ENCODE results near the gene SPRN.
A peak's percentile ranks its signal among the peaks of the same experiment; 100 is the strongest.
"Not testable (repeated sequence)": the region's sequence is repeated elsewhere in the genome, so short reads cannot be mapped to it uniquely, and the experiment has no call there.

SPRN gene

DNA sequence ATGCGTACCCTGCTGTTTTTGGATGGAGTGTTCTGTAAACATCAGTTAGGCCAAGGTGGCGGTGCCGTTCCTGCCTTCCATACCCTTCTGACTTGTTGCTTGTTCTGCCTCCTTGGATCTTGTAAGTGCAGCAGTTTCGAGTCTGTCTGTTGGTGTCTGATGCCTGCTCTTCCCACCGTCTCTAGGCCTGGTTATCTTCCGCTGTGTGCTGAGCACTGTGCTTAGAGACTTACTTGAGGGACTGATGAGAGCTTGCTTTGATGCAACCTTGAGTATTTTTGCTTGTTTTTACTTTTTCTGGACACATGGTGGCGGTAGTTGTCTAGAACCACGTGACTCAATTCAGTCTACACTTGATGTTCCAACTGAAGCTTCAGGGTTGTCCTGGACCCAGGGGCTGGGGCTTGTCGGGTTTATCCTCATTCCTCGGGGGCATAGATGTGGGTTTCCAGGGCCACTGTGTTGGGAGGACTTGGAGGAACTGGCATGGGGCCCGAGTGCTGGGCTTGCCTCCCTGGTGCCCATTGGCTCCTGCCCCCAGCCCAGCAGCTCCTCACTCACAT, 14.4 kb upstream of the SPRN start:
- TF ChIP-seq, protein P1, sequence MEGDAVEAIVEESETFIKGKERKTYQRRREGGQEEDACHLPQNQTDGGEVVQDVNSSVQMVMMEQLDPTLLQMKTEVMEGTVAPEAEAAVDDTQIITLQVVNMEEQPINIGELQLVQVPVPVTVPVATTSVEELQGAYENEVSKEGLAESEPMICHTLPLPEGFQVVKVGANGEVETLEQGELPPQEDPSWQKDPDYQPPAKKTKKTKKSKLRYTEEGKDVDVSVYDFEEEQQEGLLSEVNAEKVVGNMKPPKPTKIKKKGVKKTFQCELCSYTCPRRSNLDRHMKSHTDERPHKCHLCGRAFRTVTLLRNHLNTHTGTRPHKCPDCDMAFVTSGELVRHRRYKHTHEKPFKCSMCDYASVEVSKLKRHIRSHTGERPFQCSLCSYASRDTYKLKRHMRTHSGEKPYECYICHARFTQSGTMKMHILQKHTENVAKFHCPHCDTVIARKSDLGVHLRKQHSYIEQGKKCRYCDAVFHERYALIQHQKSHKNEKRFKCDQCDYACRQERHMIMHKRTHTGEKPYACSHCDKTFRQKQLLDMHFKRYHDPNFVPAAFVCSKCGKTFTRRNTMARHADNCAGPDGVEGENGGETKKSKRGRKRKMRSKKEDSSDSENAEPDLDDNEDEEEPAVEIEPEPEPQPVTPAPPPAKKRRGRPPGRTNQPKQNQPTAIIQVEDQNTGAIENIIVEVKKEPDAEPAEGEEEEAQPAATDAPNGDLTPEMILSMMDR (IDR thresholded peaks at IDR 0.05; ENCODE audit: low read depth, low read length, missing control alignments): no peak

DNA sequence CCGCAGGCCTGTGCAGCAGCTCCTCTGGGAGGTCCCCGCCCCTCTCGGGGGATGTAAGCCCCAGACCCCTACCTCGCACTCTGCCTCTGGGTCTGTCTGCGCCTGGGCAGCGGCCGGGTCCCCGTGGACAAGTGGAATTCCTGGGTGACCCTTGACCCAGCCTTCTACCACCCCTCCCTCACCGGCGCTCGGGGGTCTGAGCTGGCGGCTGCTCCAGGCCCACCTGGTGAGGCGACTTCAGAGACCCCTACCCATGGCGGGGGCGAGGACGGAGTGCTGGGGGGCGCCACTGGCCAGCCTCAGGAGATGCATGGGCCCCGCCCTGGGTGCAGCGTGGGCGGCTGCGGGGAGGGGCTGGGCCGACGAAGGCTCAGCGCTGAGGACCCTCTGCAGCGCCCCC, 8.4 kb upstream of the SPRN start:
- DNase-seq (ENCODE audit: low read depth); H3K4me3 ChIP-seq (ENCODE audit: low read depth, low read length); in situ Hi-C loops (cut with HindIII; ENCODE audit: low sequenced_read_pairs): not testable (repeated sequence)

More for the DNA sequence above, 14.4 kb upstream of the SPRN start:
- DNase-seq (ENCODE audit: low read depth): no peak
- in situ Hi-C loops (cut with HindIII; ENCODE audit: low sequenced_read_pairs): no loop called here
- no peak overlapping the region for H3K4me3 ChIP-seq (ENCODE audit: low read depth, low read length)

DNA sequence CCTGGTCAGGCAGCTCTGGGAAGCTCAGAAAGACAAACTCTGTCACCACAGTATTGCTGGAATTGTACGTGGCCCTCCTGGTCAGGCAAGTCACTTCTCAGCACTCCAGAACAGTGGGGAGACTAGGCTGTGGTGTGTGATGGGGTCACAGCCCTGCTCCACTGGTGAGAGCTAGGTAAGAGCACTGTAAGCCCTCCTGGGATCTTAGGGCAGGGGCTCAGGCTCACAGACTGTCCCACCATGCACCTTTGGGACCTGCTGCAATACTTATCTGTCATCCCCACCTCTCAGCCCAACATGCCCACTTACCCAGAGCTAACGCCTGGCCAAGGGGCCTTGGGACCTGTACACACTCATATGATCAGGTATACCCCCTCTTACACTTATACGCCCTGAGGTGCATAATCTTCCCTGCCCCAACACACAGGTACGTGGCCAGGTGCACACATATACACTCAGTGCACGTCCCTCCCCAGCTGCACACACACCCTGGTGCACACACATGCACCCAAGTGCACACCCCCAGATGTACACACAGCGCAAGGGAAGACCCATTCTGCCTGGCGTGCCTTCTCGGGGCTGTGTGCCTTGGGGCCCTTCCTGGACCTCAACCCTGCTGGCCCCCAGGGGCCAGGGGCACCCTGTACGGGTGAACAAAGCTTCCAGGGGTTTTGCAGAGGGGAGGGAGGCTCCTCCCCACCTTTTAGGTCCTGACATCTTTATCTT, 7.6 kb upstream of the SPRN start:
- in situ Hi-C loops (cut with HindIII; ENCODE audit: low sequenced_read_pairs); DNase-seq (ENCODE audit: low read depth); H3K4me3 ChIP-seq (ENCODE audit: low read depth, low read length): not testable (repeated sequence)

DNA sequence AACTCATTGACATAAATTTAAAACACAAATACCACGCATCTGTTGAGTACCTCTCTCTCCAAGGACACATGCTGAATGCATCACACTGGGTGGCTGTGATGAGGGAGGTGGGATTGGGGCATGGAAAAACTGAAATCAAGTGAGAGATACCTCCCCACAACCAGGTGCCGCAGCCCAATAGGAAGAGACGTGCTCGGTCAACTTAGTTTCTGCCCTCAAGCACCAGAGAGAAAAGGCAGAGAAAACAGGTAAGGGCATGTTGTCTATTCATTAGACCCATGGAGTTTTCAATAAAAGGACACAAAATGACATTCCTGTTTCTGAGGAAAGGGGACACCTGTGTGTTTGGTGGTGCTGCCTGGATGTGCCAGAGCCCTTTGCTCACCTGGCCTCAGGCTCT, 5.1 kb upstream of the SPRN start:
- in situ Hi-C loops (cut with HindIII; ENCODE audit: low sequenced_read_pairs); DNase-seq (ENCODE audit: low read depth): not testable (repeated sequence)

DNA sequence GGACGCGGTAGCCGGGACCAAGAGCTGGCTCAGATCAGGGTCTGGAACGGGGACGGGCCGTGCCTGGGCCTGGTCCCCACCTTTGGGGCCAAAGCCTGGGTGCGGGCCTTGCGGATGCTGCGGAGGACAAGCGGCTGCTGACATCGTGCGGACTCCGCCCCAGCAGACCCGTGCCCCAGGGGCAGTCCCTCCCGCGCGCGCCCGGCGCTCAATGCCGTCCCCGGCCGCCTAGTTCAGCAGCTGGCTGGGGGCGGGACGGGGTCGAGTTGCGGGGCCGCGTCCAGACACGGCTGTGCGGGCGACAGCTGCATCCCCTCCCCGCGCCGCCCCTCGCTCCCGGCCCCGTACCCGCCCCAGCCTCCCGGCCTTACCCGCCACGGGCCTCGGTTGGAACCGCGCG, 323 bp downstream of the SPRN start:
- in situ Hi-C loops (cut with HindIII; ENCODE audit: low sequenced_read_pairs); DNase-seq (ENCODE audit: low read depth): not testable (repeated sequence)

More for the DNA sequence above, 5.1 kb upstream of the SPRN start:
- H3K4me3 ChIP-seq (ENCODE audit: low read depth, low read length): not testable (repeated sequence)

DNA sequence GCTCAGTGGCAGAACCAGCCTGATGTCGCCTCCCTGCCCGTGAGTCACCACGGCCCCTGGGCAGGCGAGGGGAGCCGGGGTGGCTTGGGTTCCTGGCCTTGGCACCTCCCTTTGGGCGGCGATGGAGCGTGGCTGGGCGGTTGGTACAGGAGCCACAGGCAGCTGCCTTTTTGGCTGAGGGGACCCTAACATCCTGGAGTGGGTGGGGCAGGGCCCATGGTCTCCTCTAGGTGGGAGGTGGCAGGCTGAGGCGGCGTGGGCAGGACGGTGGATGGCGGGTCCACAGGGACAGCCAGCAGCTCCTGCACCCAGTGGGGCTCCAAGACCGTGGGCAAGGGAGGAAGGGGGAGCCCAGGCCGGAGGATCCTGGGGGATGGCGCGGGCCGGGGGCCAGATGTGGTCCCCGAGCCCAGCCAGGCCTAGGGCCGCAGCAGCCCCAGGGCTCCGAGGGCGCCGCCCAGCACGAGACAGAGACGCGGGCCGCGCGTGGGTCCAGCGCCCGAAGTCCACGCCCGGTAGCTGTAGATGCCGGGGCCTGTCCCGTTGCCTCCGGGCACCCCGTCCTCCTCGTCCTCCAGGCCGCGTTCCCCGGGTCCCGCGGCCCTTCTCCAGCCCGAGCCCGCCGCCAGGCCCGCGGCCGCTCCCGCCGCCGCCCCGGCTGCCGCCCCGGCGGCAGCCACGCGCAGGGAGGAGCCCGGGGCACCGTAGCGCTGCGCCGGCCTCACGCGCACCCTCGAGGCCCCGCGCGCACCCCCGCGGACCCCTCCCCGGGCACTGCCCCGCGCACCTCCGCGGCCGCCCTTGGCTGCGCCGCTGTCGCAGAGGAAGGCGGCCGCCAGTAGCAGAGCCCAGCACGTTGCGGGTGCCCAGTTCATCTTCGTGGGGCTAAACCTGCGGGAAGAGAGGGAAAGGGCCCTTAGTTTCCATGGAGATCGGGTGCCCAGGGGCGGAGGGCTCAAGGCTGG, 1.3 kb downstream of the SPRN start:
- in situ Hi-C loops (cut with HindIII; ENCODE audit: low sequenced_read_pairs): no loop called here
- TF ChIP-seq, protein P1 (IDR thresholded peaks at IDR 0.05; ENCODE audit: low read depth, low read length, missing control alignments): no peak
- H3K4me3 ChIP-seq (ENCODE audit: low read depth, low read length): peak overlapping the region; percentile 15
- DNase-seq (ENCODE audit: low read depth): no peak

More for the DNA sequence above, 323 bp downstream of the SPRN start:
- not testable (repeated sequence) for H3K4me3 ChIP-seq (ENCODE audit: low read depth, low read length)

DNA sequence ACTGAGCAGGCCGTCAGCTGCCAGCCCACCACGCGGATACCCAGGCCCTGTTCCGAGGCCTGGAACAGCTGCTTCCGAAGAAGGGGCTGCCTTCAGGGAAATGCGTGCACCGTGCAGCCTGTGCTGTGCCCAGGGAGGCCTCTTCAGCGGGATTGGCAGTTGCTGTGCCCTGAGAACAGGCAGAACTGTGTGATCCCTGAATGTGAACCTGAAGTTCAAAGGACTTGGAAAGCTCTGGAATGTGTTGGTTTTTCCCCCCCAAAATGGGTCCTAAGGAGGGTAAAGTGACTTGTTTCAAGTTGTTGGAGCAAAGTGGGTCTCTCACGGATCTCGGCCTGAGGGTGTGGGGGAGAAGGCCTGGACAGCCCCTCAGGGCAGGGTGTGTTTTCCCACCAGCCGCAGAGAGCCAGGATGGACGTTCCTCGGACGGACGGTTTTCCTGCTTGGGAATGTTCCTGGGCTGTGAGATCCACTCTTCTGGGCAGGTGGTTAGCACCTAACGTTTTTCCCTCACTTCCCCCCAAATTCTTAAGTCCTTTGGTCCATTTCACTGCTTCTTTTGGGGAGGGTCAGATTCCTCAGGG, 2.1 kb downstream of the SPRN start:
- TF ChIP-seq, protein P1 (IDR thresholded peaks at IDR 0.05; ENCODE audit: low read depth, low read length, missing control alignments): no peak
- DNase-seq (ENCODE audit: low read depth): no peak
- in situ Hi-C loops (cut with HindIII; ENCODE audit: low sequenced_read_pairs): no loop called here
- no peak overlapping the region for H3K4me3 ChIP-seq (ENCODE audit: low read depth, low read length)

DNA sequence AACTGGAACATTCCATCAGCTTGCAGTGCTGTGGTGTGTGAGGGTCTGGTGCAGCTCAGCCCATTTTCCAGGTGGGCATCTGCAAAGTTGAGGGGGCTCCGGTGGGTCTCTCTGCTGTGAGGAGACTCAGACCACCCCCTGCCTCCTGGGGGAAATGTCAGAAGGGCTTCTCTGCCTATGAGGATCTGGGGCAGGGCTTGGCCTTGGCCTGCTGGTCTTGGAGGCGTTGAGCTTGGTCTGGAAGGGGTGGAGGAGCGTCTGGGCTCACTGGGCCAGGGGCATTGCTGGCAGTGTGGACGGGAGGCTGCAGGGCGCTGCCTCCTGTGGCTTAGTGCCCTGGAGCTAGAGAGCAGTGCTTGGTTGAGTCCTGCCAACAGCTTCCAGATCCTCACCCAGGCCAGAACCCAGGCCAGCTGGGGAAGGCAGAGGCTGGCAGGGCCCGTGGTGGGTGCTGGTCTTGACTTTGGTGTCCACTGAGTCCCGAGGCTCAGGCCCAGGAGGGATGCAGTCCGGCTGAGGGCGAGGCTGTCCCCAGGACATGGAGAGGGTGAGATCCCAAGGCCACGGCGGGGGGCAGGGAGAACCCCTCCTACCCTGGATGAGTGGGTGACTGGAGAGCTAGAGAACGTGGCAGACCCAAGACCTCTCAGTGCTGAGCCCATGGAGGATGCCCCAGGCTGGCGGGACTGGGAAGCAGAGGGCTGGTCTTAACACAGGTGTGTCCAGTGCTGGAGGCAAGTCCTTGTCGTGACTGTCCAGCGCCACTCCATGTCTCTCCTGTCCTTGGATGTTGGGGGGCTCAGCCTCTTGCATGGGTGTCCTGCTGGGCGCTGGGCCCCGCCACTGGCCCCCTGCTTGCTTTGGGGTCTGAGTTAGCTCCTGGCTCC, 2.8 kb downstream of the SPRN start:
- TF ChIP-seq, protein P1 (IDR thresholded peaks at IDR 0.05; ENCODE audit: low read depth, low read length, missing control alignments): no peak
- in situ Hi-C loops (cut with HindIII; ENCODE audit: low sequenced_read_pairs): no loop called here
- DNase-seq (ENCODE audit: low read depth): no peak
- no peak overlapping the region for H3K4me3 ChIP-seq (ENCODE audit: low read depth, low read length)

Measured in astrocyte of the cerebellum (primary cell).